22Rv1 (cell line): ENCODE data around the gene SLC22A12.

Source experiments
- CTCF ChIP-seq: fragments of 450-650 bp; IDR thresholded peaks from 2 replicates; pipeline ENCODE4 v1.5.1; 2017; ENCODE audit warnings: mild to moderate bottlenecking
- ZFX ChIP-seq: fragments of 450-650 bp; IDR thresholded peaks from 2 replicates; pipeline ENCODE4 v1.6.1; 2017; ENCODE audit warnings: antibody characterized with exemption, borderline replicate concordance

- no peak for TF ChIP-seq CTCF
- no peak for TF ChIP-seq ZFX
Measured at GRCh38 chr11:64601605-64602465, 10.8 kb downstream of the SLC22A12 start.
